H1 (cell line): ENCODE data around the gene CFAP74.
A peak's percentile ranks its signal among the peaks of the same experiment; 100 is the strongest.

Experiments used
- ATF2 ChIP-seq: IDR thresholded peaks from 2 replicates; pipeline ENCODE4 v1.6.1; 2012; ENCODE audit warnings: low read length, inconsistent platforms
- CHD2 ChIP-seq: IDR thresholded peaks from 2 replicates; pipeline ENCODE4 v1.6.1; 2012; ENCODE audit warnings: low read length, improper control_type of control experiment
- CTCF ChIP-seq, 3 experiments: IDR thresholded peaks; 1 replicate in 2 of 3; 2 replicates in 1 of 3; pipeline versions ENCODE4 v1.5.1 to v1.6.1; 2011; ENCODE audit warnings: low read length in 3 of 3, mild to moderate bottlenecking in 3 of 3, inconsistent platforms in 2 of 3, low read depth in 1 of 3, moderate library complexity in 1 of 3; ENCODE audit not compliant: insufficient read depth in 1 of 3; ENCODE audit errors: control extremely low read depth in 1 of 3
- RBBP5 ChIP-seq: IDR thresholded peaks from 2 replicates; pipeline ENCODE4 v1.7.1; 2012; ENCODE audit warnings: low read depth, mild to moderate bottlenecking, inconsistent platforms, low read length, moderate library complexity, borderline replicate concordance
- SAP30 ChIP-seq: fragments of 300-600 bp; sonication (generic); IDR thresholded peaks from 2 replicates; pipeline ENCODE4 v1.7.1; 2012; ENCODE audit warnings: low read length, moderate library complexity, mild to moderate bottlenecking, inconsistent platforms; ENCODE audit not compliant: insufficient read depth, insufficient replicate concordance
- SP1 ChIP-seq: IDR thresholded peaks from 2 replicates; pipeline ENCODE4 v1.6.1; 2011; ENCODE audit warnings: low read depth, low read length

GRCh38 chr1:1959840-1960479, 43.6 kb downstream of the CFAP74 start:
- TF ChIP-seq CTCF (IDR thresholded peaks at IDR 0.05; ENCODE audit: control extremely low read depth in 1 of 3, insufficient read depth in 1 of 3, low read depth in 1 of 3, low read length in 3 of 3) (peak; percentile 89 to 98 (median 96)), CHD2 (no peak), ATF2 (no peak), SAP30 (no peak), RBBP5 (no peak), SP1 (no peak)
